Skeletal muscle tissue (tissue), 2 donors: ENCODE measurements around the gene ST6GALNAC5. TPM values are rescaled to one million over a fixed set of nuclear protein-coding genes. Genes with fewer than 3 reads are reported as not detected.

Experiments used
- small RNA-seq: library from RNA; depleted of rRNA; stranded (forward); fragments of <200 nt; gene quantifications from one replicate; pipeline ENCODE3, GENCODE V24; 2014
- total RNA-seq: library from RNA; depleted of rRNA; stranded (reverse); fragments of >200 nt; gene quantifications from one replicate; pipeline ENCODE4 v1.2.3, GENCODE V29; 2014

ST6GALNAC5 gene
- total RNA-seq, 1 donor from 2014 or later: 2.1 TPM

Small RNA genes lying within 50 kb of the gene (small RNA-seq; reads per million reads assigned to genes)
- gene MIR7156: not detected
